ENCODE results near the gene SERPINA1. TPM values are rescaled to one million over a fixed set of nuclear protein-coding genes. Genes with fewer than 3 reads are reported as not detected.
"Not testable (repeated sequence)": the region's sequence is repeated elsewhere in the genome, so short reads cannot be mapped to it uniquely, and the experiment has no call there.

SERPINA1 gene
- total and polyA plus RNA-seq, 10 of the 15 experiments (the other 5 are each of a cell fraction or from before 2014, with no cell fraction given) = 0.16 to 6.6 (median 0.53) TPM

DNA sequence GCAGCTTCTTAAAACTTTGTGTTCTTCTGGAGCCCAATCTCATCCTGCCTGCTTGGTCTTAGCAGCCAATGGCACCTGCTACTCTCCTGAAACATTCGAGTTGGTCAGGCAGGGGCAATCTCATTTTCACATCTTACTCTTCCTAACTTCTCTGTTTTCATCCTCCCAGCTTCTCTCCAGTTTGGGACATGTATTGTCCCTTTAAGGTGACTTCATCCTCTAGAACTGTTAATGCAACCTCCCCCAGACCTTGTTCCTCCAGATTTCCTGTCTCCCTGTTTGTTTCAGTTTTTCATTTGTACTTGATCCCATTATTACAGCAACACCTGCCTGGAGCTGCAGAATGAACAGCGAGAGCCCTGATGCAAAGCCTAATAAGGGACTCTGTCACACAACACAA lies 32.9 kb upstream of the SERPINA1 start:
- no TSS peak for BruUV-seq (replicated peaks)
- ChIA-PET CTCF (interaction anchor here (0.8 to 3.8 kb wide), 6 partner anchors 14 to 706 kb away, joined by 3 to 37 read pairs (median 4); no protein-coding TSS in a partner anchor), POLR2A (no interaction called here), SMC1A (ENCODE audit: uncharacterized antibody, unreplicated experiment) (interaction anchor here (1.1 kb wide), 1 partner anchor 65 kb away, joined by 5 read pairs; no protein-coding TSS in a partner anchor), RAD21 (ENCODE audit: unreplicated experiment) (no interaction called here)
- Histone ChIP-seq H3K4me1 (ENCODE audit: control insufficient read depth, insufficient read depth, low read length) (no peaks in the 10 kb centered on the region), H3K4me2 (ENCODE audit: control insufficient read depth, insufficient read depth) (no peak overlapping the region), H3K79me2 (ENCODE audit: control insufficient read depth, insufficient read depth, low read length) (no peaks in the 10 kb centered on the region), H3K9me3 (replicated peaks; ENCODE audit: control insufficient read depth, insufficient read depth, low read length) (peaks cover 2% of the 10 kb centered on the region; the same call in 2 of the 3 replicates), H3K27ac (ENCODE audit: control insufficient read depth, insufficient read depth) (no peak overlapping the region), H3K4me3 (no peak overlapping the region), H4K20me1 (ENCODE audit: control insufficient read depth, insufficient read depth) (no peaks in the 10 kb centered on the region), H3K36me3 (ENCODE audit: control insufficient read depth in 2 of 2, insufficient read depth in 2 of 2, low read length in 1 of 2) (no peaks in the 10 kb centered on the region), H3K27me3 (replicated peaks in 1 of 2; ENCODE audit: control insufficient read depth in 2 of 2, insufficient read depth in 2 of 2, low read length in 1 of 2) (peaks cover 0 to 1% of the 10 kb centered on the region in 2 experiments; a peak in 2 of 4 replicates), H2AFZ (ENCODE audit: control insufficient read depth, low read depth, low read length) (no peak overlapping the region), H3K9ac (ENCODE audit: control insufficient read depth, insufficient read depth, low read length) (no peak overlapping the region)
- 21% methylated on average over 2 of the region's 2 CpGs for WGBS (ENCODE audit: insufficient coverage, insufficient replicate concordance, low lambda C conversion rate, missing lambda C conversion rate)
- in situ Hi-C loops (cut with MboI) = no loop called here
- no peak for ATAC-seq
- TF ChIP-seq RFX5 (IDR thresholded peaks at IDR 0.05; ENCODE audit: low read depth, low read length) = no peak
- TF ChIP-seq PAX5 (IDR thresholded peaks at IDR 0.05; ENCODE audit: borderline replicate concordance, low read depth, low read length) = no peak
- no peak for TF ChIP-seq WRNIP1 (IDR thresholded peaks at IDR 0.05; ENCODE audit: borderline replicate concordance, low read depth, low read length)
- no peak for TF ChIP-seq SPI1 (IDR thresholded peaks at IDR 0.05; ENCODE audit: borderline replicate concordance, insufficient read depth, low read depth, low read length)
- TF ChIP-seq, protein P1, sequence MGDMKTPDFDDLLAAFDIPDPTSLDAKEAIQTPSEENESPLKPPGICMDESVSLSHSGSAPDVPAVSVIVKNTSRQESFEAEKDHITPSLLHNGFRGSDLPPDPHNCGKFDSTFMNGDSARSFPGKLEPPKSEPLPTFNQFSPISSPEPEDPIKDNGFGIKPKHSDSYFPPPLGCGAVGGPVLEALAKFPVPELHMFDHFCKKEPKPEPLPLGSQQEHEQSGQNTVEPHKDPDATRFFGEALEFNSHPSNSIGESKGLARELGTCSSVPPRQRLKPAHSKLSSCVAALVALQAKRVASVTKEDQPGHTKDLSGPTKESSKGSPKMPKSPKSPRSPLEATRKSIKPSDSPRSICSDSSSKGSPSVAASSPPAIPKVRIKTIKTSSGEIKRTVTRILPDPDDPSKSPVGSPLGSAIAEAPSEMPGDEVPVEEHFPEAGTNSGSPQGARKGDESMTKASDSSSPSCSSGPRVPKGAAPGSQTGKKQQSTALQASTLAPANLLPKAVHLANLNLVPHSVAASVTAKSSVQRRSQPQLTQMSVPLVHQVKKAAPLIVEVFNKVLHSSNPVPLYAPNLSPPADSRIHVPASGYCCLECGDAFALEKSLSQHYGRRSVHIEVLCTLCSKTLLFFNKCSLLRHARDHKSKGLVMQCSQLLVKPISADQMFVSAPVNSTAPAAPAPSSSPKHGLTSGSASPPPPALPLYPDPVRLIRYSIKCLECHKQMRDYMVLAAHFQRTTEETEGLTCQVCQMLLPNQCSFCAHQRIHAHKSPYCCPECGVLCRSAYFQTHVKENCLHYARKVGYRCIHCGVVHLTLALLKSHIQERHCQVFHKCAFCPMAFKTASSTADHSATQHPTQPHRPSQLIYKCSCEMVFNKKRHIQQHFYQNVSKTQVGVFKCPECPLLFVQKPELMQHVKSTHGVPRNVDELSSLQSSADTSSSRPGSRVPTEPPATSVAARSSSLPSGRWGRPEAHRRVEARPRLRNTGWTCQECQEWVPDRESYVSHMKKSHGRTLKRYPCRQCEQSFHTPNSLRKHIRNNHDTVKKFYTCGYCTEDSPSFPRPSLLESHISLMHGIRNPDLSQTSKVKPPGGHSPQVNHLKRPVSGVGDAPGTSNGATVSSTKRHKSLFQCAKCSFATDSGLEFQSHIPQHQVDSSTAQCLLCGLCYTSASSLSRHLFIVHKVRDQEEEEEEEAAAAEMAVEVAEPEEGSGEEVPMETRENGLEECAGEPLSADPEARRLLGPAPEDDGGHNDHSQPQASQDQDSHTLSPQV (IDR thresholded peaks at IDR 0.05) = no peak
- no peak for TF ChIP-seq ATF7 (IDR thresholded peaks at IDR 0.05; ENCODE audit: low read depth)
- TF ChIP-seq HDAC2 (IDR thresholded peaks at IDR 0.05) = no peak
- no peak for FAIRE-seq
- DNase-seq (ENCODE audit: low read depth, low spot score) = no peak
- intact Hi-C loops (cut with micrococcal nuclease; ENCODE audit: unreplicated experiment) = no loop called here

DNA sequence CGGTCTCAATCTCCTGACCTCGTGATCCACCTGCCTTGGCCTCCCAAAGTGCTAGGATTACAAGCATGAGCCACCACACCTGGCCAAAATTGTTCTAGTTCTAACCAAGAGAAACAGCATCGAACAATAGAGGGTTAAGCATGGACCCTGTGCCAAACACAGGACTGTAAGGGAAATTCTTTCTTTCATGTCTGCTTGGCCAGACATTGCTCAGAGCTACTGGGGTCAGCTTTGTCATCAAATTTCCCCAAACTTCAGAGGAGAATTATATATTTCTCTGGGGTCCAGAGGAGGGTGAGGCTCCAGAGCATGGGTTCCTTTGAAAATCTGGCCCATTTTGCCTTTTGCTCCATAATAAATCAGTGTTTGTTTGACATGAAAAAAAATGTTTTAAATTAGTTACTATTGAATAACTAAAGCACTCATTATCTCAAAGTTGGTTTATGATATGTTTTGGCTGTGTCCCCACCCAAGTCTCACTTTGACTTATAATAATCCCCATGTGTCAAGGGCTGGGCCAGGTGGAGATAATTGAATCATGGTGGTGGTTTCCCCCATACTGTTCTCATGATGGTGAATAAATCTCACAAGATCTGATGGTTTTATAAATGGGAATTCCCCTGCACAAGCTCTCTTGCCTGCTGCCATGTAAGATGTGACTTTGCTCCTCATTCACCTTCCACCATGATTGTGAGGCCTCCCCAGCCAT lies 29.2 kb upstream of the SERPINA1 start:
- CTCF ChIA-PET; H3K9ac ChIP-seq (ENCODE audit: control insufficient read depth, insufficient read depth, low read length); H2AFZ ChIP-seq (ENCODE audit: control insufficient read depth, low read depth, low read length); FAIRE-seq; H3K79me2 ChIP-seq (ENCODE audit: control insufficient read depth, insufficient read depth, low read length); H3K27me3 ChIP-seq (replicated peaks in 1 of 2; ENCODE audit: control insufficient read depth in 2 of 2, insufficient read depth in 2 of 2, low read length in 1 of 2); H3K4me1 ChIP-seq (ENCODE audit: control insufficient read depth, insufficient read depth, low read length); RAD21 ChIA-PET (ENCODE audit: unreplicated experiment); H3K27ac ChIP-seq (ENCODE audit: control insufficient read depth, insufficient read depth); BruUV-seq (replicated peaks); ATAC-seq; POLR2A ChIA-PET; DNase-seq (ENCODE audit: low read depth, low spot score); H3K4me2 ChIP-seq (ENCODE audit: control insufficient read depth, insufficient read depth); H4K20me1 ChIP-seq (ENCODE audit: control insufficient read depth, insufficient read depth); SMC1A ChIA-PET (ENCODE audit: uncharacterized antibody, unreplicated experiment); intact Hi-C loops (cut with micrococcal nuclease; ENCODE audit: unreplicated experiment); H3K36me3 ChIP-seq (ENCODE audit: control insufficient read depth in 2 of 2, insufficient read depth in 2 of 2, low read length in 1 of 2); H3K4me3 ChIP-seq; H3K9me3 ChIP-seq (replicated peaks; ENCODE audit: control insufficient read depth, insufficient read depth, low read length); in situ Hi-C loops (cut with MboI): not testable (repeated sequence)
- WGBS (ENCODE audit: insufficient coverage, insufficient replicate concordance, low lambda C conversion rate, missing lambda C conversion rate) = 0% methylated on average over 3 of the region's 3 CpGs
